Measurements from ENCODE around the gene RCAN3.

DNA sequence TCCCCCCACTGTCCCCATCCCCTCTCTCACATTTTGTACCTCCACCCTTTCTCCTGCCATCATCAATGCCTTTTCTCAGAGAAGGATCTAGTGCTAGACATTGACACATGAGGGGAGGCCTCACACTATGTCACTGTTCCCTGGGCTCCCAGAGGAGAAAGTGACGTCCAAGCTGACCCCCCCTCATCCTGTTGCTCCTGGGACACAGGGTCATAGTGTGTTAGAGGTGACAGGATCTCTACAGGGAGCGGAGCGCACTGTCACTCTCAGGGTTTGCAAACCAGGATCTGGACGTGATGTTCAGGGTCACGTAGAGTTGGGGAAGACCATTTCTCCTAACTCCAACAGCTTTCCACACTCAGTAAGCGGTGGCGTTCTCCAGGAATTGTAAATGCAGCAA lies 55.8 kb downstream of the RCAN3 start:
- TF ChIP-seq GLIS3 (CRISPR knock-in tag; IDR thresholded peaks at IDR 0.05) = no peak
- TF ChIP-seq, protein P1, sequence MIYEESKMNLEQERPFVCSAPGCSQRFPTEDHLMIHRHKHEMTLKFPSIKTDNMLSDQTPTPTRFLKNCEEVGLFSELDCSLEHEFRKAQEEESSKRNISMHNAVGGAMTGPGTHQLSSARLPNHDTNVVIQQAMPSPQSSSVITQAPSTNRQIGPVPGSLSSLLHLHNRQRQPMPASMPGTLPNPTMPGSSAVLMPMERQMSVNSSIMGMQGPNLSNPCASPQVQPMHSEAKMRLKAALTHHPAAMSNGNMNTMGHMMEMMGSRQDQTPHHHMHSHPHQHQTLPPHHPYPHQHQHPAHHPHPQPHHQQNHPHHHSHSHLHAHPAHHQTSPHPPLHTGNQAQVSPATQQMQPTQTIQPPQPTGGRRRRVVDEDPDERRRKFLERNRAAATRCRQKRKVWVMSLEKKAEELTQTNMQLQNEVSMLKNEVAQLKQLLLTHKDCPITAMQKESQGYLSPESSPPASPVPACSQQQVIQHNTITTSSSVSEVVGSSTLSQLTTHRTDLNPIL (CRISPR knock-in tag; IDR thresholded peaks at IDR 0.05; ENCODE audit: low read depth) = no peak
